Measurements from ENCODE around the gene ACTL6B.

The ACTL6B gene

GRCh38 chr7:100627238-100627549 is 29.1 kb downstream of the ACTL6B start:
- no peak for DNase-seq (ENCODE audit: low read depth, low spot score)

- DNase-seq (ENCODE audit: low read depth, low spot score), result peak; percentile 77
These were observed 29.6 kb downstream of the ACTL6B start for GRCh38 chr7:100626530-100627237.

DNA sequence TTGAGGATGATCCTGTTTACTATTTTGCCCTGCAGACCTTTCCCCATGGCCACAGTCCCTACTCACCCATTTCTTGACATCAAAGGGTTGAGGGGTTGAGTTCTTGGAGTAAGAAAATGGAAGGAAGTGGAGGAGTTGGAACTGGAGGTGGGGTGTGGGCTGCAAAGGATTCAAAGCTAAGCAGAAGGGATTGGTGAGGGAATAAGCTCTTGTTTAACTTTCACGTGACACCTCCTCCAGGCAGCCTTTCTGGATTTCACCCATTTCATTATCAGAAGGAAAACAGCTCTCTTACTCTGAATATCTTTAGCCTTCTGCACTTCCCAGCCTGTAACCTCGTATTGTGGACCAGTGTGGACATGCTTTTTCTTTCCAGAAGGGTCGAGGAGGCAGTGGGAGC is 30.2 kb downstream of the ACTL6B start:
- DNase-seq (ENCODE audit: low read depth, low spot score), result no peak

DNA sequence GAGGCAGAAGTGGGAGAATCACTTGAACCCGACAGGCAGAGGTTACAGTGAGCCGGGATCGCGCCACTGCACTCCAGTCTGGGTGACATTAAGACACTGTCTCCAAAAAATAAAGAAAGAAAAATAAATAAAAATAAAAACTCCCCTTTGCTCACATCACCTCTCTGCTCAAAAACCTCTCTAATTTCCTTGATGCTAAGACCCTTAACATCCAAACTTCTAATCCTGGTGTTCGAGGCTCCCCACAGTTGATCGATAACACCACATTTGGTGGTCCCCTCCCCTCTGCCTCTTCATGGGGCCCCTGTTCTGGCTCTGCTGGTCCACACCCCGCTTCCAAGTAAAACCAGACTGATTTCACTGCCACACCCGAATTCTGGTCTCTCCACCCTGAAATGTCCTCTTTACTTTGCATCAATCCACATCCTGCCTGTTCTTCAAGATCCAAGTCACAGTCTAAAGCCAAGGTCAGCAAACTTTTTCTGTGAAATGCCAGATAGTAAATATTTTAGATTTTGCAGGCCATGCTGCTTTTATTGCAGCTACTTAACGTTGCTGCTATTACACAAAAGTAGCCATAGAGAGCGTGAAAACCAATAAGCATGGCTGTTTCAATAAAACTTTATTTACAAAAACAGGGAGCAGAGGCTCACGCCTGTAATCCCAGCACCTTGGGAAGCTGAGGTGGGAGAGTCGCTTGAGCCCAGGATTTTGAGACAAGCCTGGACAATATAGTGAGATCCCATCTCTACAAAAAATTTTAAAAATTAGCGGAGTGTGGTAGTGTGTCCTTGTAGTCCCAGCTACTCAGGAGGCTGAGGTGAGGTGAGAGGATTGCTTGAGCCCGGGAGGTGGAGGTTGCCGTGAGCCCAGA is 32.1 kb downstream of the ACTL6B start:
- DNase-seq (ENCODE audit: low read depth, low spot score), result no peak

DNA sequence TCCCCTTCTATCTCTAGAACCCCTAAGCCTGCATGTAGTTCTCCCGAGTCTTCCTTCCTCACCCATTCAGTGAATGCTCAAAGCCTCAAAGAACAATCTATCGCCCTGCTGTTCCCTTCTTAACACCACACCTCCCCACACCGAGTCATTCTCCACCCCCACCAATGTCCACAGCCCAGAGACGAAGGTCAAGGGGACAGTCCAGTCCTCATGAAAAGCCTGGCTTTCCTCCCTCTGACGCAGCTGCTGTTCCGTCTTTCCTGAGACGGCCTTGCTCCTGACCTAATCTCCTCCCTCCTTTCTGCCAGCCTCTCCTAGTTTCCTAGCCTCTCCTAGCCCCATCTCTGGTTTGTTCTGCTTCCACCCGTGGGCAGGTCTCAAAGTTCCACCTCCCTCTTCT is 34.7 kb downstream of the ACTL6B start:
- DNase-seq (ENCODE audit: low read depth, low spot score), result no peak

GRCh38 chr7:100620804-100621203 is 35.4 kb downstream of the ACTL6B start:
- DNase-seq (ENCODE audit: low read depth, low spot score), result no peak

DNA sequence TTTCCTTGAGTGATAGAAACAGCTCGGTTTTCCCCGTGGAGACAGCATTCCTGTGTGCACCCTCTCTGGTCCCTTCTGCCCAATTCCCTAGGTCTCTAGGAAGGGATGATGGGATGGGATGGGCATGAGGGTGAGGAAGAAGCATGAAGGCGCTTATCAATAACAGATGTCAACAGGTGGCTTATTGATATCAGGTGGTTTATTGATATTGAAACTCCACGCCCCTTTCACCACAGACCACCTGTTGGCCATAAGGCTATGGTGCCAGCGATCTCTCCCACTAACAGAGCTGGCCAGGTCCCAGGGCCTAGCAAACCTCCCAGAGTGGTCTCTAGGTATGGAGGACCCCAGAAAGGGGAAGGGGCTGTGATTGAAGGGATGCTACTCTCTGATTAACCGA is 36.0 kb downstream of the ACTL6B start:
- no peak for DNase-seq (ENCODE audit: low read depth, low spot score)

DNA sequence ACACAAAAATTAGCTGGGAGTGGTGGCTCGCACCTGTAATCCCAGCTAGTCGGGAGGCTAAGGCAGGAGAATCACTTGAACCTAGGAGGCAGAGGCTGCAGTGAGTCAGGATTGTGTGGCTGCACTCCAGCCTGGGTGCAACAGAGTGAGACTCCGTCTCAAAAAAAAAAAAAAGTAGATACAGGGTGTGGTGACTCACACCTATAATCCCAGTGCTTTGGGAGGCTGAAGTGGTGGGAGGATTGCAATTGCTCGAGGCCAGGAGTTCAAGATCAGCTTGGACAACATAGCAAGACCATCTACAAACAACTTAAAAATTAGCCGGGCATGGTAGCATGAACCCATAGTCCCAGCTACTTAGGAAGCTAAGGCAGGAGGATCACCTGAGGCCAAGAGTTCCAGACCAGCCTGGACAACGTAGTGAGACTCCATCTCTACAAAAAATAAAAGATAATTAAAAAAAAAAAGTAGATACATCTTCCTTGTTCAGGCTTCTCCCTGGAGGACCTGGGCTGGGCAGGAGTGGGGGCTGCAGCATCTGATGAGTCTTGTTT is 41.9 kb downstream of the ACTL6B start:
- DNase-seq (ENCODE audit: low read depth, low spot score), result no peak

- DNase-seq (ENCODE audit: low read depth, low spot score), result no peak
These were observed 42.7 kb downstream of the ACTL6B start for GRCh38 chr7:100613412-100614175.

DNA sequence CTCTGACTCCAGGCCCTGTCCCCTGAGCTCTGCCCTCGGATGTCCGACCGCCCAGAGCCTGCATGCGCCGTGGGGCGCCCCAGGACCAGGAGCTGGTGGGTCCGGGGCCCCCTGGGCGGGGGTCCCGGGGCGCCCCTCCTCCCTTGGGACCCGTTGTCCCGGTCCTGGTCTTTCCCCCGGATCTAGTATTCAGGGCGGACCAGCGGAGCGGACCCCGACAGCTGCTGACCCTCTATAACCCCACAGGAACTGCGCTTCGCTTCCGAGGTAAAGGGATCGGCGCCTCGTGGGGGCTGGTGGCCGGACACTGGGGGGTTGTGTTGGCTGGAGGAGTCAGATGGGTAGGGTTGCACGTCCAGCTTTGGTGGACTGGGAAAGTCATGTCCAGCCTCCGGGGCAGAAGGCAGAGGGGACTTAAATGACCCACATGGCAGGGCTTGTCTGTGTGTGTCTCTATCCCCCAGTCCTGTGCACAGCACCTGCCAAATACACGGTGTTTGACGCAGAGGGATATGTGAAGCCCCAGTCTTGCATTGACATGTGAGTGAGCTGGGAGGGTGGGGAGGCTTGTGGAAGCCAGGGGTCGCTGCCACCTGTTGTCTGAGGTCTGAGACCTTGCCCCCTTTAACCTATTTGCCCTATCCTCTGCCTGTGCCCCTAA is 43.4 kb downstream of the ACTL6B start:
- DNase-seq (ENCODE audit: low read depth, low spot score), result no peak

GRCh38 chr7:100611983-100612729 is 44.1 kb downstream of the ACTL6B start, which contains the start of gene MOSPD3:
Gene MOSPD3, plus strand, starts transcription at chr7:100612540. Its CDS starts 252 bp downstream, at chr7:100612792.
- peak; percentile 94 for DNase-seq (ENCODE audit: low read depth, low spot score)

- no peak for DNase-seq (ENCODE audit: low read depth, low spot score)
These were observed 46.3 kb downstream of the ACTL6B start for GRCh38 chr7:100609958-100610357.

GRCh38 chr7:100607111-100607510 is 49.1 kb downstream of the ACTL6B start:
- no peak for DNase-seq (ENCODE audit: low read depth, low spot score)

DNA sequence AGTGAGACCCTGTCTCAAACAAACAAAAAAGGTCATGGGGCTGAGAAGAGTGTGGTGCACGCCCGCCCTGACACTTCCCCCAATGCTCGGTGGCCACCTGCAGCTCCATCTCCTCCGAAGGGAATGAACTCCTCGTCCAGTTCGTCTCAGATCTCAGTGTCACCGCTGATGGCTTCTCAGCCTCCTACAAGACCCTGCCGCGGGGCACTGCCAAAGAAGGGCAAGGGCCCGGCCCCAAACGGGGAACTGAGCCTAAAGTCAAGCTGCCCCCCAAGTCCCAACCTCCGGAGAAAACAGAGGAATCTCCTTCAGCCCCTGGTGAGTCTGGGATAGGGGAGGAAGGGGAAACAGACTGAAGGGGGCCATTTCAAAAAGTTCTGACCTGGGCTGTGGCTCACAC is 49.9 kb downstream of the ACTL6B start:
- DNase-seq (ENCODE audit: low read depth, low spot score), result no peak

DNA sequence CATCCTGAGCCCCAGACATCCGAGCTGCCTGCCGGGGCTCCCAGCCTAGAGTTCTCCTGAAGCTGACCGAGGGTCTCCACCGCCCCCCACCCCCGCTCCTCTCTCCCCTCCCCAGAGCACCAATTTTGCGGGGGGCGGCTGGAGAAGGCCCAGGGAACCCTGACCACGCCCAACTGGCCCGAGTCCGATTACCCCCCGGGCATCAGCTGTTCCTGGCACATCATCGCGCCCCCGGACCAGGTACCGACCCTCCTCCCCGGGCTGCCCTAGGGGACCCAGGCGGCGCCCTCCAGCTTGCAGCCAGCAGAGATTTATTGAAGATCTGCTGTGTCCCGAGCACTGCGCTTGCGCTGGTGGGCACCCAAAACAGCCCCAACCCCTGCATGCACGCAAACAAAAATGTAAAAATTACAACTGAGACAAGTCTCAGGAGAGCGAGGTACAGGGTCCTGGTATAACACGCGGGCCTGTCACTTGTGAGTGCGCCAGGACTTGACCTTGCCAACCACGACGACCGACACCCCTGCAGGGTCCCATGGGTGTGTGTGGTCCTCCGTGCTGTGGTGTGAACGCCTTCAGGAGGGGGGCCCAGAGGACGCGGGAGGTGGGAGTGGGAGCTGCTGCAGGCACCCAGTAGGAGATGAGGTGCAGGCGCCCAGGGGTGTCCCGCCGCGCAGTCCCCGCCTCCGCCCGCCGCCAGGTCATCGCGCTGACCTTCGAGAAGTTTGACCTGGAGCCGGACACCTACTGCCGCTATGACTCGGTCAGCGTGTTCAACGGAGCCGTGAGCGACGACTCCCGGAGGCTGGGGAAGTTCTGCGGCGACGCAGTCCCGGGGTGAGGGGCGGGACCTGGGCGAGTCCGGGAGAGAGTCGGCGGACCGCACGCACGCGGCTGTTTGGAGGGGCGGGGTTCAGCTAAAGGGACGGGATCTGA is 51.0 kb downstream of the ACTL6B start:
- DNase-seq (ENCODE audit: low read depth, low spot score), result no peak

DNA sequence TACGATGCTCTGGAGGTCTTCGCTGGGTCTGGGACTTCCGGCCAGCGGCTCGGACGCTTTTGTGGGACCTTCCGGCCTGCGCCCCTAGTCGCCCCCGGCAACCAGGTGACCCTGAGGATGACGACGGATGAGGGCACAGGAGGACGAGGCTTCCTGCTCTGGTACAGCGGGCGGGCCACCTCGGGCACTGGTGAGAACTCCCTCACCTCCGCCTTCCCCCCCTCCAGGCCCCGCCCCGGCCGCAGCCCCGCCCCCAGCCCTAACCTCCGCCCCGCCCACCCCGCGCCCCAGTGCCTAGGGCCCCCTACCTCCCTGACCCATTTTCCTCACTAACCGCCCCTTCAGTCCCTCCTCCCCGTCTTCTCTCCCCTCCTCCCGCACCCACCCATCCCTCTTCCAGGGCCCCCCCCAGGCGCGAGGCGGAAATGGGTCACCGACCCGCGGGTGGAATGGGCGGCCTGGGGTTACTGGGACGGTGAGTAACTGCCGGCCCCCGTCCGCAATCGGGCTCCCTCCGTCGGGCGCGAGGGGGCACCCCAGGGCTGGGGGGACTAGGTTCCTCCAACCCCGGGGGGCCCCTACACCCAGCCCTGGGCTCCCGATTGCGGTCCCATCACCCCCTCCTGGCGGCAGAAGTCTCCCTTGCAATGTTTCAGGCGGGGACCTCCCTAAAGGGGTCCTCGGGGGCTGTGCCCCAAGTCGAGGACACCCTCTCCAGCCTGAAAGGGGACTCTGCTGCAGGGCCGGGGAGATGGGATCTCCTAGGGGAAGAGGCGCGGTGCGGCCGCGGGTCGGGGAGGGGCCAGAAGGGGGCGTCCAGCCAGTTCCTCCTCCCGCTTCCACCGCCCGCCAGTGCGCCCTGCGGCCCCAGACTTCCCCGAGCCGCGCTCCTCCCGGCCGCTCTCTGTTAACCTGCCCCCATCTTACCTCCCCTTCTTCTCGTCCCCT is 51.9 kb downstream of the ACTL6B start:
- DNase-seq (ENCODE audit: low read depth, low spot score), result peak; percentile 32

- no peak for DNase-seq (ENCODE audit: low read depth, low spot score)
These were observed 52.6 kb downstream of the ACTL6B start for GRCh38 chr7:100603726-100604027.

DNA sequence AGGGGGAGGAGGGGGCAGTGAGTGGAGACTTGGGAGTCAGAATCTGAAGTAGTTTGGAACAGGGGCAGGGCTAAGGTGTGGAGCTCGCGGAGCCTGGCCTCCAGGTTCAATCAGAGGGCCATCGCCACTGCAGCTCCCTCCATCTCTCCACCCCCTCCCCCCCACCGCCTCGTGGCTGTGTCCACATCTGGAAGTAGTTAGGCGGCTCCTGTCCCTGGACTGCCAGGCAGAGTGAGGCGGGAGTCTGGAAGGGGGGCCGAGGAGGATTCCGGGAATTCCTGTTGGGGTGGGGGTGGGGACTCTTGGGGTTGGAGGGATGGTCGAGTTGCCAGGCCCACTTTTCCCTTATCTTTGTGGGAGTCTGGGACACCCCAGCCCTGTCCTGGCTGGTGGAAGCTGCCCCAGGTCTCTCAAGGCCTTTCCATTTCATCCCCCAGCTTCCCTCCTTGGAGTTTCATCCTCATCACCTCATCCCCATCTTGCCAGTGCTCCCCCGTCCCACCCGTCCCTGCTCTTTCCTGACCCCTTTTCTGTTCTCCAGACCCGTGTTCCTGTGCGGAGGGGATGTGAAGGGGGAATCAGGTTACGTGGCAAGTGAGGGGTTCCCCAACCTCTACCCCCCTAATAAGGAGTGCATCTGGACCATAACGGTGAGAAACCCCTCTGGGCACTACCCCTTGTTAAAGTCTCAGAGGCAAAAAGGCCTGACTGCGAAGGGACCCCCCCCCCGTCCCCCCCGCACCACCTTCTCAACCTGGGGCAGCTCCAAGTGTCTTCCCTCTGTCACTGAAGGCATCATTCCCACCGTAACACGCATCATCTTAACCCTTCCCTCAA is 53.1 kb downstream of the ACTL6B start:
- no peak for DNase-seq (ENCODE audit: low read depth, low spot score)

Measured in activated naive CD8-positive, alpha-beta T cell treated with anti-CD3 and anti-CD28 coated beads, Interleukin-2, amount 50 U/mL, for 16 hours (primary cell).